ENCODE data around the gene UBE2D2.
"Not testable (repeated sequence)": the region's sequence is repeated elsewhere in the genome, so short reads cannot be mapped to it uniquely, and the experiment has no call there.

Gene UBE2D2

GRCh38 chr5:139560752-139561654 is at the start of gene UBE2D2:
Gene UBE2D2, plus strand, starts transcription at chr5:139561339. Its CDS starts 453 bp downstream, at chr5:139561792.
- peak within 1 kb of the TSS; percentile 99 for H3K27ac Mint-ChIP-seq
- H3K4me3 Mint-ChIP-seq = peak within 1 kb of the TSS; percentile 98
- no peaks in the 10 kb centered on the region for H3K27me3 Mint-ChIP-seq
- CTCF ChIA-PET = interaction anchor here (1.4 to 1.5 kb wide), 2 partner anchors 138 to 169 kb away, joined by 3 to 4 read pairs; no protein-coding TSS in a partner anchor
- no peaks in the 10 kb centered on the region for H3K9me3 Mint-ChIP-seq
- peaks cover 28% of the 10 kb centered on the region for H3K36me3 Mint-ChIP-seq
- H3K4me1 Mint-ChIP-seq = peaks cover 36% of the 10 kb centered on the region
- DNase-seq = peak; percentile 98

- peaks cover 3% of the 10 kb centered on the region for H3K9me3 Mint-ChIP-seq
- no peak overlapping the region for H3K4me3 Mint-ChIP-seq
- peaks cover 12% of the 10 kb centered on the region for H3K27me3 Mint-ChIP-seq
- peaks cover 48% of the 10 kb centered on the region for H3K4me1 Mint-ChIP-seq
- no peak for DNase-seq
- CTCF ChIA-PET = interaction anchor here (0.7 to 10.1 kb wide), 30 partner anchors 8 to 177 kb away, joined by 3 to 436 read pairs (median 4); partner anchors contain the start of genes DNAJC18, SMIM33, SPATA24 and STING1
- H3K36me3 Mint-ChIP-seq = peaks cover 1% of the 10 kb centered on the region
- H3K27ac Mint-ChIP-seq = no peak overlapping the region
These were observed 48.3 kb upstream of the UBE2D2 start for GRCh38 chr5:139512786-139513390.

GRCh38 chr5:139513434-139513833 is 47.7 kb upstream of the UBE2D2 start:
- not testable (repeated sequence) for H3K4me3 Mint-ChIP-seq, H3K36me3 Mint-ChIP-seq, H3K9me3 Mint-ChIP-seq, H3K27ac Mint-ChIP-seq
- peaks cover 53% of the 10 kb centered on the region for H3K4me1 Mint-ChIP-seq
- peak; percentile 88 for DNase-seq
- peaks cover 16% of the 10 kb centered on the region for H3K27me3 Mint-ChIP-seq
- CTCF ChIA-PET = interaction anchor here (0.7 to 10.1 kb wide), 34 partner anchors 9 to 177 kb away, joined by 3 to 436 read pairs (median 4); partner anchors contain the start of genes DNAJC18, SMIM33, SPATA24 and STING1

- peaks cover 16% of the 10 kb centered on the region for H3K27me3 Mint-ChIP-seq
- CTCF ChIA-PET = interaction anchor here (0.7 to 10.1 kb wide), 31 partner anchors 9 to 176 kb away, joined by 3 to 436 read pairs (median 4); partner anchors contain the start of genes SMIM33, SPATA24 and STING1
- peaks cover 3% of the 10 kb centered on the region for H3K36me3 Mint-ChIP-seq
- peaks cover 3% of the 10 kb centered on the region for H3K9me3 Mint-ChIP-seq
- H3K27ac Mint-ChIP-seq = no peak overlapping the region
- peaks cover 59% of the 10 kb centered on the region for H3K4me1 Mint-ChIP-seq
- H3K4me3 Mint-ChIP-seq = no peak overlapping the region
- no peak for DNase-seq
These were observed 47.2 kb upstream of the UBE2D2 start for GRCh38 chr5:139513852-139514485.

- CTCF ChIA-PET = interaction anchor here (0.9 to 10.1 kb wide), 15 partner anchors 11 to 175 kb away, joined by 3 to 436 read pairs (median 4); partner anchors contain the start of genes SMIM33 and STING1
- H3K27me3 Mint-ChIP-seq = peaks cover 16% of the 10 kb centered on the region
- peaks cover 3% of the 10 kb centered on the region for H3K36me3 Mint-ChIP-seq
- DNase-seq = no peak
- H3K27ac Mint-ChIP-seq = no peak overlapping the region
- no peak overlapping the region for H3K4me3 Mint-ChIP-seq
- H3K4me1 Mint-ChIP-seq = peaks cover 59% of the 10 kb centered on the region
- H3K9me3 Mint-ChIP-seq = peaks cover 3% of the 10 kb centered on the region
These were observed 46.7 kb upstream of the UBE2D2 start for GRCh38 chr5:139514486-139514856.

GRCh38 chr5:139517683-139518564 is 43.2 kb upstream of the UBE2D2 start:
- peaks cover 2% of the 10 kb centered on the region for H3K36me3 Mint-ChIP-seq
- H3K27me3 Mint-ChIP-seq = peaks cover 23% of the 10 kb centered on the region
- peaks cover 30% of the 10 kb centered on the region for H3K4me1 Mint-ChIP-seq
- peak; percentile 91 for DNase-seq
- H3K9me3 Mint-ChIP-seq = no peaks in the 10 kb centered on the region
- CTCF ChIA-PET = interaction anchor here (0.6 to 10.1 kb wide), 11 partner anchors 11 to 173 kb away, joined by 3 to 436 read pairs (median 4); partner anchors contain the start of gene STING1
- H3K4me3 Mint-ChIP-seq = peak overlapping the region; percentile 73
- H3K27ac Mint-ChIP-seq = peak overlapping the region; percentile 90

- no peak for DNase-seq
- no peaks in the 10 kb centered on the region for H3K36me3 Mint-ChIP-seq
- H3K4me3 Mint-ChIP-seq = no peak overlapping the region
- H3K27ac Mint-ChIP-seq = no peak overlapping the region
- H3K27me3 Mint-ChIP-seq = peaks cover 16% of the 10 kb centered on the region
- no peaks in the 10 kb centered on the region for H3K9me3 Mint-ChIP-seq
- CTCF ChIA-PET = interaction anchor here (1.3 to 1.4 kb wide), 2 partner anchors 10 to 101 kb away, joined by 3 to 4 read pairs; no protein-coding TSS in a partner anchor
- H3K4me1 Mint-ChIP-seq = peaks cover 2% of the 10 kb centered on the region
These were observed 37.3 kb upstream of the UBE2D2 start for GRCh38 chr5:139523635-139524445.

- no peaks in the 10 kb centered on the region for H3K4me1 Mint-ChIP-seq
- peaks cover 16% of the 10 kb centered on the region for H3K27me3 Mint-ChIP-seq
- H3K36me3 Mint-ChIP-seq = no peaks in the 10 kb centered on the region
- no peak overlapping the region for H3K27ac Mint-ChIP-seq
- H3K4me3 Mint-ChIP-seq = no peak overlapping the region
- CTCF ChIA-PET = interaction anchor here (1.3 to 1.4 kb wide), 2 partner anchors 11 to 102 kb away, joined by 3 to 4 read pairs; no protein-coding TSS in a partner anchor
- DNase-seq = no peak
- no peaks in the 10 kb centered on the region for H3K9me3 Mint-ChIP-seq
These were observed 36.7 kb upstream of the UBE2D2 start for GRCh38 chr5:139524446-139524845.

- H3K36me3 Mint-ChIP-seq = no peaks in the 10 kb centered on the region
- DNase-seq = no peak
- no peak overlapping the region for H3K4me3 Mint-ChIP-seq
- H3K4me1 Mint-ChIP-seq = no peaks in the 10 kb centered on the region
- H3K27ac Mint-ChIP-seq = no peak overlapping the region
- CTCF ChIA-PET = interaction anchor here (1.0 to 1.4 kb wide), 2 partner anchors 12 to 102 kb away, joined by 4 read pairs; no protein-coding TSS in a partner anchor
- peaks cover 16% of the 10 kb centered on the region for H3K27me3 Mint-ChIP-seq
- H3K9me3 Mint-ChIP-seq = no peaks in the 10 kb centered on the region
These were observed 36.1 kb upstream of the UBE2D2 start for GRCh38 chr5:139524940-139525585.

- H3K36me3 Mint-ChIP-seq, H3K4me3 Mint-ChIP-seq, H3K27ac Mint-ChIP-seq, H3K4me1 Mint-ChIP-seq, DNase-seq, H3K9me3 Mint-ChIP-seq: not testable (repeated sequence)
- H3K27me3 Mint-ChIP-seq = peaks cover 16% of the 10 kb centered on the region
- CTCF ChIA-PET = interaction anchor here (1.0 kb wide), 1 partner anchor 12 kb away, joined by 4 read pairs; no protein-coding TSS in a partner anchor
These were observed 35.4 kb upstream of the UBE2D2 start for GRCh38 chr5:139525586-139526308.

GRCh38 chr5:139526309-139527089 is 34.6 kb upstream of the UBE2D2 start:
- H3K27ac Mint-ChIP-seq, CTCF ChIA-PET, DNase-seq: not testable (repeated sequence)

More at GRCh38 chr5:139526309-139527089, 34.6 kb upstream of the UBE2D2 start:
- H3K9me3 Mint-ChIP-seq, H3K4me3 Mint-ChIP-seq, H3K4me1 Mint-ChIP-seq, H3K36me3 Mint-ChIP-seq: not testable (repeated sequence)
- H3K27me3 Mint-ChIP-seq = peaks cover 18% of the 10 kb centered on the region
